Mucosa of rectum (tissue), 2 donors: ENCODE results near the gene TOMT.

Source experiments
- H3K27ac ChIP-seq, 2 donors: one replicate each; pipeline ENCODE4 v1.7.0; 2013; ENCODE audit warnings: inconsistent platforms in 2 of 2, low read depth in 2 of 2, low read length in 2 of 2
- H3K27me3 ChIP-seq, 2 donors: one replicate each; pipeline ENCODE4 v1.7.0; 2013; ENCODE audit warnings: low read length in 2 of 2; ENCODE audit not compliant: control insufficient read depth in 2 of 2, insufficient read depth in 2 of 2
- H3K36me3 ChIP-seq, 2 donors: one replicate each; pipeline ENCODE4 v1.7.0; 2013; ENCODE audit warnings: low read length in 2 of 2; ENCODE audit not compliant: control insufficient read depth in 2 of 2, insufficient read depth in 2 of 2
- H3K4me1 ChIP-seq, 2 donors: one replicate each; pipeline ENCODE4 v1.7.0; 2013; ENCODE audit warnings: low read length in 2 of 2, mild to moderate bottlenecking in 1 of 2; ENCODE audit not compliant: control insufficient read depth in 2 of 2, insufficient read depth in 2 of 2
- H3K4me3 ChIP-seq, 2 donors: one replicate each; pipeline ENCODE4 v1.7.0; 2013; ENCODE audit warnings: low read length in 2 of 2
- H3K9ac ChIP-seq, 2 donors: one replicate each; pipeline ENCODE4 v1.7.0; 2013; ENCODE audit warnings: low read length in 2 of 2, low read depth in 1 of 2, mild to moderate bottlenecking in 1 of 2
- H3K9me3 ChIP-seq, 2 donors: one replicate each; pipeline ENCODE4 v1.7.0; 2013; ENCODE audit warnings: low read length in 2 of 2; ENCODE audit not compliant: control insufficient read depth in 2 of 2
- donor health status: healthy.
- donor health status: Normal muscosa, but diverticular disease.

Gene TOMT

DNA sequence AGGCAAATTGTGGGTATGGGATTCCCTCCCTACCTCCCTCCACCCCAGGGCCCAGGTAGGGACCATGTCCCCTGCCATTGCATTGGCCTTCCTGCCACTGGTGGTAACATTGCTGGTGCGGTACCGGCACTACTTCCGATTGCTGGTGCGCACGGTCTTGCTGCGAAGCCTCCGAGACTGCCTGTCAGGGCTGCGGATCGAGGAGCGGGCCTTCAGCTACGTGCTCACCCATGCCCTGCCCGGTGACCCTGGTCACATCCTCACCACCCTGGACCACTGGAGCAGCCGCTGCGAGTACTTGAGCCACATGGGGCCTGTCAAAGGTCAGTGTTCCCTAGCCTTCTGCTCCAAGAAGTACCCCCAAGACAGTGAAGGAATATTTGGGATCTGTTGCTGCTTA, at the start of gene TOMT:
Gene TOMT, plus strand, starts transcription at position 37 of the 400 bp plus-strand sequence. Its CDS starts 28 bp downstream, at position 65.
- no peak within 1 kb of the TSS for H3K27ac ChIP-seq
- no peak within 1 kb of the TSS for H3K4me3 ChIP-seq
- peaks cover 19 to 24% of the 10 kb centered on the region in 2 donors for H3K4me1 ChIP-seq
- H3K36me3 ChIP-seq: peaks cover 0 to 9% of the 10 kb centered on the region in 2 donors
- no peaks in the 10 kb centered on the region for H3K9me3 ChIP-seq
- no peaks in the 10 kb centered on the region for H3K27me3 ChIP-seq
- H3K9ac ChIP-seq: no peak within 1 kb of the TSS

DNA sequence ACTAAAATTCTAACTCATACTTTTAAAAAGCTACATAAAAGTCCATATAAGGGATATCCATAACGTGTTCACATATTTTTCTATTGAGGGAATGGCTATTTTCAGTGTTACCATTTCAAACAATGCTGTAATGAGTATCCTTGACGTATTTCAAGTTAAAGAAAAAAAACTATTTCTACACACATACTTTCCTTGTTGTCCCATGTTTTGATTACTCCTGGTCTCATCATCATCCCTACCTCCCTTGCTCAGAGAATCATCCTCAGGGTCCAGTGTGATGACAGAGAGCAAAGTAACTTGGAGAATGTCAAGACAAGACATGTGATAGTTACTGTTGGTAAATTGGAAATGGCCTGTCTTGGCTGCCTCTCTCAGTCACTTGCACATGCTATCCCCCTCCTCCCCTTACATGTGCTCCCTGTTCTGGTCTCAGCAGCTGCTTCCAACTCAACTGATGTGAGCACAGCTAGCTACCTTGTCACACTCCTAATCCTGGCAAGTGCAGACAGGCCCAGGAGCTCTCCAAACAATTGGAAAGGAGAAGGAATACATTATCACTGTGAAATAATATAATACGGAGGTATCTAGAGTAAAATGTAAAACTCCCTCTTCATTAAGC, 47.2 kb upstream of the TOMT start:
- Histone ChIP-seq H3K9me3 (no peaks in the 10 kb centered on the region), H3K4me1 (no peaks in the 10 kb centered on the region), H3K27ac (no peak overlapping the region), H3K9ac (no peak overlapping the region), H3K4me3 (no peak overlapping the region), H3K27me3 (no peaks in the 10 kb centered on the region), H3K36me3 (peaks cover 0 to 6% of the 10 kb centered on the region in 2 donors)

GRCh38 chr11:72061739-72062396, 43.9 kb upstream of the TOMT start:
- H3K9me3 ChIP-seq: no peaks in the 10 kb centered on the region
- peaks cover 0 to 5% of the 10 kb centered on the region in 2 donors for H3K4me1 ChIP-seq
- no peak overlapping the region for H3K4me3 ChIP-seq
- H3K27me3 ChIP-seq: no peaks in the 10 kb centered on the region
- H3K27ac ChIP-seq: no peak overlapping the region
- H3K36me3 ChIP-seq: peaks cover 0 to 2% of the 10 kb centered on the region in 2 donors
- no peak overlapping the region for H3K9ac ChIP-seq

- Histone ChIP-seq H3K27me3 (no peaks in the 10 kb centered on the region), H3K27ac (peak overlapping the region in 1 of 2 donors; percentile 31), H3K4me1 (peaks cover 20 to 27% of the 10 kb centered on the region in 2 donors), H3K9me3 (no peaks in the 10 kb centered on the region), H3K9ac (peak overlapping the region in 1 of 2 donors; percentile 3), H3K4me3 (no peak overlapping the region), H3K36me3 (peaks cover 0 to 3% of the 10 kb centered on the region in 2 donors)
These were observed 38.9 kb upstream of the TOMT start for GRCh38 chr11:72066855-72067254.

- no peaks in the 10 kb centered on the region for H3K9me3 ChIP-seq
- H3K4me1 ChIP-seq: peaks cover 23 to 30% of the 10 kb centered on the region in 2 donors
- H3K27ac ChIP-seq: peak overlapping the region in 1 of 2 donors; percentile 31
- no peak overlapping the region for H3K4me3 ChIP-seq
- no peaks in the 10 kb centered on the region for H3K27me3 ChIP-seq
- H3K9ac ChIP-seq: no peak overlapping the region
- peaks cover 0 to 3% of the 10 kb centered on the region in 2 donors for H3K36me3 ChIP-seq
These were observed 38.5 kb upstream of the TOMT start for GRCh38 chr11:72067266-72067665.

- peaks cover 0 to 3% of the 10 kb centered on the region in 2 donors for H3K36me3 ChIP-seq
- no peaks in the 10 kb centered on the region for H3K9me3 ChIP-seq
- H3K9ac ChIP-seq: no peak overlapping the region
- peaks cover 25 to 33% of the 10 kb centered on the region in 2 donors for H3K4me1 ChIP-seq
- no peaks in the 10 kb centered on the region for H3K27me3 ChIP-seq
- no peak overlapping the region for H3K4me3 ChIP-seq
- no peak overlapping the region for H3K27ac ChIP-seq
These were observed 38.0 kb upstream of the TOMT start for GRCh38 chr11:72067676-72068075.

- H3K27me3 ChIP-seq: no peaks in the 10 kb centered on the region
- peak overlapping the region; percentile 58 to 69 for H3K27ac ChIP-seq
- H3K4me1 ChIP-seq: peaks cover 25 to 33% of the 10 kb centered on the region in 2 donors
- H3K9me3 ChIP-seq: no peaks in the 10 kb centered on the region
- H3K9ac ChIP-seq: peak overlapping the region in 1 of 2 donors; percentile 2
- H3K4me3 ChIP-seq: peak overlapping the region; percentile 14 to 21
- peaks cover 0 to 3% of the 10 kb centered on the region in 2 donors for H3K36me3 ChIP-seq
These were observed 36.5 kb upstream of the TOMT start for GRCh38 chr11:72069200-72069599.

DNA sequence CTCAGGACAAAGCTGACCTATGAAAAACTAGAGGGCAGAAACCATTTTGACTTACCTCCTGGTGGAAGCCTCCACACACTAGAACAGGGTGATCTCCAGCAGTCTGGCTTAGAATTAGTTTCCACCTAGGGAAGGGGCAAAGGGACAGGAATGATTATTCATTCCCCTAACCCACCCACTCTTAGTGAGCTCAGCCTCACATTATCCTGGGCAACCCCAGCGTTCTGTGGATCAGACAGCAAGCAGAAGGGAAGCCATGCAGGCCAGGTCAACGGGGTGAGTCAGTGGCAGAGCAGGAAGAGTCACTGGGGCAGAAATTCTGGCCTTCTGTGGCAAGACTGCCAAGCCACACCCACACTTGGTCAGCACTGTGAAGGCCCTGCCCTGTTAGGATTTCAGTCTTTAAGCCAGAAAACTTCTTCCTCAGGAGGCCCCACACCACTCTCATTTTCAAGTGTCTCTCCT, 35.9 kb upstream of the TOMT start:
- peaks cover 25 to 33% of the 10 kb centered on the region in 2 donors for H3K4me1 ChIP-seq
- peak overlapping the region; percentile 58 to 69 for H3K27ac ChIP-seq
- H3K9ac ChIP-seq: peak overlapping the region; percentile 2 to 47
- H3K36me3 ChIP-seq: peaks cover 0 to 3% of the 10 kb centered on the region in 2 donors
- H3K9me3 ChIP-seq: no peaks in the 10 kb centered on the region
- no peaks in the 10 kb centered on the region for H3K27me3 ChIP-seq
- peak overlapping the region in 1 of 2 donors; percentile 21 for H3K4me3 ChIP-seq

DNA sequence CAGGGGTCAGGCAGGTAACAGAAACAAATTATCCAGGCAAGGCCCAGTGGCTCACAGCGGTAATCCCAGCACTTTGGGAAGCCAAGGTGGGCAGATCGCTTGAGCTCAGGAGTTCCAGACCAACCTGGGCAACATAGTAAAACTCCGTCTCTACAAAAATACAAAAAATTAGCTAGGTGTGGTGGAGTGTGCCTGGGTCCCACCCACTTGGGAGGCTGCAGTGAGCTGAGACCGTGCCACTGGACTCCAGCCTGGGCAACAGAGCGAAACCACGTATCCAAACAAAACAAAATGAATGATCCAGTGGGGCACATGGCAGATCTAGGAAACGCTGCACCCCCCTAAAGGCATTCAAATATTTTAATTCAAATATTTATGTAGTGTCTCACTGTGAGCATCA, 35.2 kb upstream of the TOMT start:
- H3K9ac ChIP-seq: peak overlapping the region in 1 of 2 donors; percentile 35
- peak overlapping the region in 1 of 2 donors; percentile 4 for H3K4me3 ChIP-seq
- no peaks in the 10 kb centered on the region for H3K9me3 ChIP-seq
- H3K36me3 ChIP-seq: peaks cover 0 to 3% of the 10 kb centered on the region in 2 donors
- H3K27me3 ChIP-seq: no peaks in the 10 kb centered on the region
- H3K4me1 ChIP-seq: peaks cover 25 to 33% of the 10 kb centered on the region in 2 donors
- peak overlapping the region; percentile 58 to 69 for H3K27ac ChIP-seq

GRCh38 chr11:72072348-72072747, 33.4 kb upstream of the TOMT start:
- Histone ChIP-seq H3K36me3 (peaks cover 0 to 3% of the 10 kb centered on the region in 2 donors), H3K27ac (peak overlapping the region in 1 of 2 donors; percentile 27)

More at GRCh38 chr11:72072348-72072747, 33.4 kb upstream of the TOMT start:
- Histone ChIP-seq H3K4me3 (no peak overlapping the region), H3K9me3 (no peaks in the 10 kb centered on the region), H3K4me1 (peaks cover 25% of the 10 kb centered on the region in 2 donors), H3K27me3 (no peaks in the 10 kb centered on the region), H3K9ac (no peak overlapping the region)
